HL-60 (cell line): ENCODE results near the gene AQP6.

Experiments used
- CTCF ChIP-seq: IDR thresholded peaks from one replicate; pipeline ENCODE4 v1.5.1; 2011; ENCODE audit warnings: low read length, control low read depth, inconsistent platforms; ENCODE audit not compliant: insufficient read depth
- GABPA ChIP-seq: IDR thresholded peaks from 2 replicates; pipeline ENCODE4 v1.6.1; 2012; ENCODE audit warnings: low read depth
- POLR2AphosphoS5 ChIP-seq: IDR thresholded peaks from 2 replicates; pipeline ENCODE4 v1.6.1; 2012; ENCODE audit warnings: low read depth

GRCh38 chr12:49939707-49940106 lies 33.0 kb upstream of the AQP6 start:
- TF ChIP-seq CTCF (no peak), GABPA (no peak), POLR2AphosphoS5 (no peak)
